Adrenal gland (tissue), 12 donors: Measurements from ENCODE around the gene HSPB2. TPM values are rescaled to one million over a fixed set of nuclear protein-coding genes. Genes with fewer than 3 reads are reported as not detected.

Source experiments
- DNase-seq, 7 donors: peaks; one replicate each; pipeline ENCODE4 v3.0.0-alpha.2; 2019 to 2020
- H3K27ac ChIP-seq, 5 donors: fragments of 200-600 bp; sonication (generic) in 4 of 5; 1 replicate in 3 of 5; 2 replicates in 2 of 5; pipeline versions ENCODE4 v1.5.1 to v1.8.0; 2016 to 2020; ENCODE audit warnings: mild to moderate bottlenecking in 1 of 5
- H3K27me3 ChIP-seq: fragments of 200-600 bp; 2 replicates; pipeline ENCODE4 v1.8.0; 2021
- H3K36me3 ChIP-seq, 2 donors: fragments of 200-600 bp; replicated peaks in 1 of 2; 1 replicate in 1 of 2; 2 replicates in 1 of 2; pipeline versions ENCODE4 v1.5.1 to v1.8.0; 2018 to 2022
- H3K4me1 ChIP-seq, 2 donors: fragments of 200-600 bp; replicated peaks in 1 of 2; 1 replicate in 1 of 2; 2 replicates in 1 of 2; pipeline versions ENCODE4 v1.5.1 to v1.8.0; 2018 to 2021
- H3K4me3 ChIP-seq, 4 donors: fragments of 200-600 bp; sonication (generic) in 3 of 4; one replicate each; pipeline ENCODE4 v1.5.1; 2016 to 2018
- H3K9me3 ChIP-seq, 3 donors: fragments of 200-600 bp; sonication (generic) in 1 of 3; replicated peaks in 1 of 3; 1 replicate in 2 of 3; 2 replicates in 1 of 3; pipeline versions ENCODE4 v1.5.1 to v1.8.0; 2016 to 2021
- CTCF ChIP-seq, 6 experiments: fragments of 450-650 bp in 4 of 6; fragments of 200-600 bp in 2 of 6; sonication (generic) in 1 of 6; IDR thresholded peaks; 1 replicate in 5 of 6; 2 replicates in 1 of 6; pipeline versions ENCODE4 v1.5.1 to v1.8.0; 2016 to 2021; ENCODE audit warnings: antibody characterized with exemption in 6 of 6, mild to moderate bottlenecking in 2 of 6, moderate library complexity in 1 of 6
- POLR2A ChIP-seq, 2 donors: fragments of 450-650 bp; IDR thresholded peaks; one replicate each; pipeline ENCODE4 v1.6.1; 2017; ENCODE audit warnings: antibody characterized with exemption in 2 of 2, mild to moderate bottlenecking in 2 of 2, moderate library complexity in 1 of 2
- WGBS, 4 donors: extraction: QIAGEN DNeasy Blood & Tissue Kit in 2 of 4; methylation state at CpG; one replicate each; pipeline versions ENCODE4 v1.1.5 to v1.1.7; 2013 to 2017; 5-methylcytosine and 5-hydroxymethylcytosine counted together
- intact Hi-C, 2 donors: fragments of 100-400 bp; cut with DNase I; formaldehyde crosslinking; loops; one replicate each; pipeline versions ENCODE4 v1.14.1 to v1.15.0; 2022 to 2023
- polyA plus RNA-seq, 3 donors: library from polyadenylated mRNA; stranded (reverse); fragments of 200-250 nt in 2 of 3; fragments of 350-450 nt in 1 of 3; fragmentation: Illumina TruSeq in 1 of 3; extraction: RNeasy Lipid Tissue Mini Kit (QIAGEN cat#74804) in 1 of 3; gene quantifications; one replicate each; pipeline ENCODE4 v1.2.3, GENCODE V29; 2013 to 2014
- total RNA-seq, 9 donors: library from RNA; depleted of rRNA in 4 of 9; stranded (reverse); fragments of >200 nt in 4 of 9; fragments of 120-200 nt in 1 of 9; fragmentation: NEBNext Ultra II Directional in 1 of 9; extraction: Animal tissue kit (Norgen Biotek cat#: 25700) in 1 of 9; gene quantifications; one replicate each; pipeline versions ENCODE4 v1.1.0 to v1.2.4, GENCODE V29; 2013 to 2023
- donor health status: healthy with polysubstance abuse.
- donor health status: Bipolar disorder and iron deficiency.
- donor health status: DM: yes; HTN: yes; CAD: no.
- donor health status: DM: no; HTN: no; CAD: no.
- donor health status: DM: no; HTN: no; CAD: no.
- donor health status: DM: yes; HTN: yes; CAD: no.

Gene HSPB2
- total and polyA plus RNA-seq, 12 donors, result 0.51 to 6.1 (median 1.3) TPM; not detected in 2

- Histone ChIP-seq H3K4me3 (peak overlapping the region in 1 of 4 donors; percentile 53), H3K9me3 (no peaks in the 10 kb centered on the region), H3K27ac (no peak overlapping the region), H3K4me1 (peaks cover 17 to 30% of the 10 kb centered on the region in 2 donors), H3K27me3 (no peaks in the 10 kb centered on the region), H3K36me3 (no peaks in the 10 kb centered on the region)
- intact Hi-C loops, result no loop called here
- TF ChIP-seq POLR2A (IDR thresholded peaks at IDR 0.05), result no peak
- TF ChIP-seq CTCF (IDR thresholded peaks at IDR 0.05), result no peak
- DNase-seq, result no peak
- WGBS, 4 donors, result 78 to 86% (median 84%) methylated on average over 5 of the region's 5 CpGs
Measured at GRCh38 chr11:111909378-111909777, 3.2 kb upstream of the HSPB2 start.

GRCh38 chr11:111910676-111911562 lies 1.6 kb upstream of the HSPB2 start:
- DNase-seq, result no peak
- no peaks in the 10 kb centered on the region for H3K27me3 ChIP-seq
- no peaks in the 10 kb centered on the region for H3K36me3 ChIP-seq
- peaks cover 17 to 30% of the 10 kb centered on the region in 2 donors for H3K4me1 ChIP-seq
- whole genome bisulfite sequencing, 4 donors, result 77 to 81% (median 79%) methylated on average over 8 to 9 of the region's 9 CpGs
- intact Hi-C loops, result no loop called here
- H3K27ac ChIP-seq, result peak overlapping the region in 4 of 5 donors; percentile 54 to 87 (median 70)
- peak overlapping the region in 1 of 4 donors; percentile 53 for H3K4me3 ChIP-seq
- H3K9me3 ChIP-seq, result no peaks in the 10 kb centered on the region
- no peak for TF ChIP-seq POLR2A (IDR thresholded peaks at IDR 0.05)
- TF ChIP-seq CTCF (IDR thresholded peaks at IDR 0.05), result no peak

GRCh38 chr11:111911563-111912401 lies 752 bp upstream of the HSPB2 start, which contains the start of gene CRYAB:
TSS of gene CRYAB (minus strand) at chr11:111911770. CDS start at chr11:111911724, 46 bp downstream.
- WGBS, 4 donors, result 45 to 57% (median 48%) methylated on average over 13 to 17 of the region's 17 CpGs
- Histone ChIP-seq H3K27ac (peak within 1 kb of the TSS; percentile 51 to 87 (median 61)), H3K4me1 (peaks cover 17 to 30% of the 10 kb centered on the region in 2 donors), H3K9me3 (no peaks in the 10 kb centered on the region), H3K27me3 (no peaks in the 10 kb centered on the region), H3K36me3 (no peaks in the 10 kb centered on the region), H3K4me3 (peak within 1 kb of the TSS in 2 of 4 donors; percentile 13 to 53)
- TF ChIP-seq POLR2A (IDR thresholded peaks at IDR 0.05) (peak; percentile 13 to 71), CTCF (IDR thresholded peaks at IDR 0.05) (no peak)
- DNase-seq, result peak; percentile 82 to 94 (median 92)
- intact Hi-C loops, result no loop called here
